ENCODE results near the gene LUZP2. TPM values are rescaled to one million over a fixed set of nuclear protein-coding genes. Genes with fewer than 3 reads are reported as not detected.
A peak's percentile ranks its signal among the peaks of the same experiment; 100 is the strongest.

The LUZP2 gene
- not detected in 2 replicates for total RNA-seq (2014; rRNA removed; shearing (Covaris generic))

DNA sequence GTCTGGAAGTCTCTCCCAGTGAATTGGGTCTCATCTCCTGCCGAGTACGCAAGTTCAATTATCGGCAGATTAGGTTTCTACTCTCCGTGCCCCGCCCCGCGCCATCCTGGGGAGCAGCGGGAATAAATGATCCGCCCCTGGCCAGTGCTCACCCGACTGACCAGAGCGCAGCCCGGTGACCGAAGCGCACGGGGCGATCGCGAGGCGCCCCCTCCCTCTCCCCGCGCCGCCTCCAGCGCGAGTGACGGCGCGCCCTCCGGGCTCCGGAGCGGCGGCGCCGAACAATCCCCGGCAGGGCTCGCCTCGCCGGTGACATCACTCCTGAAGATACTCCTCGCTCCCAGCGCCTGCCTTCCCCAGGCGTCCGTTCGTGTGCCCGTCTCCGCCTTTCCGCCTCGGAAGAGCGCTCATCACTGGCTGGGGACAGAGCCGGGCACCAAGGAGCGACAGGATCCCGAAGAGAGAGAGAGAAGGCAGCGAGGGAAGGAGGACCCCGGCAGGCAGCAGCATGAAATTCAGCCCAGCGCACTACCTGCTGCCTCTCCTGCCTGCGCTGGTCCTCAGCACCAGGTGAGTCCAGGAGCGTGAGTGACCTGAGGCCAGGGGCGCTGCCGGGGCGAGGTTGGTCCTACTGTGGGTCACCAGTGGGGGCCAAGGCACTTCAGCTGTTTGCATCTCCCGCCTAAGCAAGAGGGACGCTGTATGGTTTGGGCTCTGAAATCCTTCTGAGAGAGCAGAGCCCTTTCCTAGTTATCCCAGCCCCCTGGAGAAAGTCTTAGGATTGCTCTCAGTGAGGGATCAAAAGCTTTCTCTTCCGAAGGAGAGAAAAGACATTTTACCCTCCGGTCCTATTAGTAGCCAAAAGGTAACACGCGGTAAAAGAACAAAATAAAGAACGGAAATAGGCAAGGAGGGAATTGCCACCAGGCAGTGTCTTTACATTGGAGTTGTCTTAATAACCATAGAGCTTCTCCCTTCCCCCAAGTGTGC is at the start of gene LUZP2:
LUZP2 (plus strand) TSS at position 318 of the 990 bp plus-strand sequence.
- H3K9me3 ChIP-seq (replicated peaks) = no peaks in the 10 kb centered on the region
- H3K36me3 ChIP-seq = no peaks in the 10 kb centered on the region
- 0 out of 2 replicates have a peak within 1 kb of the TSS, but pooled peaks have one; percentile 4 for H3K4me3 ChIP-seq
- DNase-seq (ENCODE audit: low read depth in 1 of 2, low spot score in 2 of 2) = peak; percentile 1 to 30
- H3K27ac ChIP-seq = no peak within 1 kb of the TSS
- peaks cover 13% of the 10 kb centered on the region for H3K27me3 ChIP-seq (replicated peaks)
- H3K4me1 ChIP-seq (replicated peaks) = no peaks in the 10 kb centered on the region

DNA sequence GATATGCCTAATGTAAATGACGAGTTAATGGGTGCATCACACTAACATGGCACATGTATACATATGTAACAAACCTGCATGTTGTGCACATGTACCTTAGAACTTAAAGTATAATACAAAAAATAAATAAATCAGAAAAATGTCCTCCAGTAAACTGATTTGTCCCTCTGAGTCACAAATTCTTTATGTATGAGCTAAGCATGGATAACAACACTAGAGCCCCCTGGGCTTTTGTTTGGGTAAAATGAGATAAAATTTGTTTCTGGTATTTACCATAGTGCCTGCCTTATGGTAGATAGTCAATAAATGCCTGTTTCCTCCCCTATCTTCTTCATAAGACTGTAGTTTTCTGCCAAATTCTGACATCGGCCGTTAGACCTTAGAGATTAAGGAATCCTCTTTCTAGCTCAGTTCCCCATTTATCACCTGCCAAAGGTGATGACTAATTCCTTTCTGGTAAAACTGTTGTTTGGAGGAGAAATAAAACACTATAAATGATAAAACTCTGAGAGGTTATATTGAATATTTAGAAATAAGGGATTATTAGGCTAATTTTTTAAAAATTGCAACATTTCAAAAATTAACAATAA is 43.6 kb upstream of the LUZP2 start:
- no peak overlapping the region for H3K4me3 ChIP-seq
- H3K36me3 ChIP-seq = no peaks in the 10 kb centered on the region
- no peaks in the 10 kb centered on the region for H3K27me3 ChIP-seq (replicated peaks)
- DNase-seq (ENCODE audit: low read depth in 1 of 2, low spot score in 2 of 2) = no peak
- no peak overlapping the region for H3K27ac ChIP-seq
- H3K9me3 ChIP-seq (replicated peaks) = no peaks in the 10 kb centered on the region
- H3K4me1 ChIP-seq (replicated peaks) = no peaks in the 10 kb centered on the region

DNA sequence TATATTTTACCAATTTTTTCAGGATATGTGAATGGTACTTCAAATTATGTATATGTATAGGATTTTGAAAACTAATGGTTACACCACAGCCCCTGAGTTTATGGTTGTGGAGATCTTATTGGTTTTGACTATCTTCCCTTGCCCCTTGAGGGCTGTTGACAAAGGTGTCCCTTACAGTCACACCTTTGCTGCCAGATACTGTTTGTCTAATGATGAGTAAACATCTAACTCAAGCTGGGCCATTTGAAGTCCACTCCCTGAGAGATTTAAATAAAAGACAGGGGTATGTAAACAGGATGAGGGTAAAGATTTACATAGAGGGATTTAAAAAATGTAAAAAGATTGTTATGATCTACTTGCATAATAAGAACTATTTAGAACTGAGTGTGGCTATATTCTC is 38.9 kb upstream of the LUZP2 start:
- H3K27ac ChIP-seq = no peak overlapping the region
- no peaks in the 10 kb centered on the region for H3K36me3 ChIP-seq
- no peaks in the 10 kb centered on the region for H3K27me3 ChIP-seq (replicated peaks)
- H3K4me3 ChIP-seq = no peak overlapping the region
- no peaks in the 10 kb centered on the region for H3K4me1 ChIP-seq (replicated peaks)
- no peaks in the 10 kb centered on the region for H3K9me3 ChIP-seq (replicated peaks)
- no peak for DNase-seq (ENCODE audit: low read depth in 1 of 2, low spot score in 2 of 2)

DNA sequence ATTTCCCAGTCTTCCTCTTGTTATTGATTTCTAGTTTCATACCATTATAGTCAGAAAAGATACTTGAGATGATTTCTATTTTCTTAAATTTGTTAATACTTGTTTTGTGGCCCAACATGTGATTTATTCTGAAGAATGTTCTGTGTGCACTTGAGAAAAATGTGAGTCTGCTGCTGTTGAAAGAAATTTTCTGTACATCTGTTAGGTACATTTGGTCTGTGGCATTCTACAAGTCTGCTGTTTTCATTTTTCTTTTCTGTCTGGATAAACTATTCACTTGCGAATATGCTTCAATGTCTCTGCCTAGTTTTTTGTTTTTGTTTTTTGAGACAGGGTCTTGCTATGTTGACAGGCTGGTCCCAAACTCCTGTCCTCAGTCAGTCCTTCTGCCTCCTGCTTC is 26.4 kb upstream of the LUZP2 start:
- H3K36me3 ChIP-seq = no peaks in the 10 kb centered on the region
- H3K4me3 ChIP-seq = no peak overlapping the region

DNA sequence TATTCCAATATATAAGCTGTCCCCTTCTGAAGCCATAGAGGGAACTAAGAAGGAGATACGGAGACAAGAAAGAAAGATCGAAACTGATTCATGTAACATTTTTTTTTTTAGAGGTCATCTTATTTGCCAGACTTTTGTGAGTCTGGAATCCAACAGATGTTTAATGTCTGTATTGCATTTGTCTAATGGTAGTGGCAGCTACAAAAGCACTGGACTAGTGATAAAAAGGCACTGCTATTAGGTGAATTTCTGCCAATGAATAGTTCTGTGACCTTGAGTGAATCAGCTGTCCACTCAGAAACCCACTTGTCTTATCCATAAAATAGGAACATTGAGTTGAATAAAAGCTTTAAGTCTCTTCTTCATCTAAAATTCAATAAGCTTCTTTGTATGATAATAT is 25.8 kb upstream of the LUZP2 start:
- DNase-seq (ENCODE audit: low read depth in 1 of 2, low spot score in 2 of 2) = no peak

More for the DNA sequence above, 26.4 kb upstream of the LUZP2 start:
- H3K4me1 ChIP-seq (replicated peaks) = no peaks in the 10 kb centered on the region
- no peaks in the 10 kb centered on the region; the same call in 1 of the 2 replicates for H3K9me3 ChIP-seq (replicated peaks)
- no peak for DNase-seq (ENCODE audit: low read depth in 1 of 2, low spot score in 2 of 2)
- H3K27ac ChIP-seq = no peak overlapping the region
- no peaks in the 10 kb centered on the region for H3K27me3 ChIP-seq (replicated peaks)

DNA sequence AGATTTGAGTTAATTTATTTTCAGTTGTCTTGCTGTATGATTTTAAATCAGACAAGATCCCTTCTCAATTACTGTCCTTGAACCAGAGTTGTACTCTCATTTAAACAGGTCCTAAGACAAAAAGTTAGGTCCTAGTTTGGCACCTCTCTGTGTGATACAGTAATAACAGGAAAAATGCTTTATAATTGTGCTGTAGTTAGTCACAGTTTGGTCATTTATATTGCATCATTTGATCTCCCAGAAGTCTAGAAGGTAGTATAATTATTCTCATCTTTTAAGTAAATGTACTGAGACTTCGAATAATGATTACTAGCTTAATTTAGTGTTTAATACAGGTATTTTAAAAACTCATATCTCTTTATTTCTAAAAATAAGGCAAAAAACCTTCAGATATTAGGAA is 18.1 kb upstream of the LUZP2 start:
- no peaks in the 10 kb centered on the region for H3K9me3 ChIP-seq (replicated peaks)
- H3K4me3 ChIP-seq = no peak overlapping the region
- DNase-seq (ENCODE audit: low read depth in 1 of 2, low spot score in 2 of 2) = no peak
- no peak overlapping the region for H3K27ac ChIP-seq
- H3K27me3 ChIP-seq (replicated peaks) = no peaks in the 10 kb centered on the region
- H3K36me3 ChIP-seq = no peaks in the 10 kb centered on the region
- no peaks in the 10 kb centered on the region for H3K4me1 ChIP-seq (replicated peaks)

More for the DNA sequence above, 25.8 kb upstream of the LUZP2 start:
- H3K27me3 ChIP-seq (replicated peaks) = no peaks in the 10 kb centered on the region
- H3K27ac ChIP-seq = no peak overlapping the region
- no peaks in the 10 kb centered on the region; the same call in 1 of the 2 replicates for H3K9me3 ChIP-seq (replicated peaks)
- H3K4me3 ChIP-seq = no peak overlapping the region
- H3K36me3 ChIP-seq = no peaks in the 10 kb centered on the region
- no peaks in the 10 kb centered on the region for H3K4me1 ChIP-seq (replicated peaks)

DNA sequence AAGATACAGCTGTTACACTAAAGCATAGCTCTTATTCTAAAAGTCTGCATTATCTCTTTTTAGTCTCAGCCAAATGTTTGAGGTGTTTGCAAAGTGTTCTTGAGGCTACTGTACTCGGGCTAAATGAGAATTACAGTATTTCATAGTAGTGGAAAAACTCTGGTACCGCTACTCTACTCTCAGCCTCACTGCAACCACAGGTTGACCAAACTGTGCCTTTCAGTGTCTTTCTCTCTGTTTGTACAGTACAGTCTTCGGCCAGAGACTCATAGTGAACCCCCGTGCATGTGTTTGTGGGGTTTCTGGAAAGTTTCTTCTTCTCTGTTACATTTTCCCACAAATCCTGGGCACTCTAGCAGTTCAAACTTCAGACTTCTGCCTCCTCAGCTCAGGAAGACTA is 7.4 kb upstream of the LUZP2 start:
- Histone ChIP-seq H3K27me3 (replicated peaks) (no peaks in the 10 kb centered on the region), H3K4me3 (no peak overlapping the region), H3K4me1 (replicated peaks) (no peaks in the 10 kb centered on the region), H3K36me3 (no peaks in the 10 kb centered on the region), H3K27ac (no peak overlapping the region), H3K9me3 (replicated peaks) (no peaks in the 10 kb centered on the region; the same call in 1 of the 2 replicates)
- DNase-seq (ENCODE audit: low read depth in 1 of 2, low spot score in 2 of 2) = no peak

DNA sequence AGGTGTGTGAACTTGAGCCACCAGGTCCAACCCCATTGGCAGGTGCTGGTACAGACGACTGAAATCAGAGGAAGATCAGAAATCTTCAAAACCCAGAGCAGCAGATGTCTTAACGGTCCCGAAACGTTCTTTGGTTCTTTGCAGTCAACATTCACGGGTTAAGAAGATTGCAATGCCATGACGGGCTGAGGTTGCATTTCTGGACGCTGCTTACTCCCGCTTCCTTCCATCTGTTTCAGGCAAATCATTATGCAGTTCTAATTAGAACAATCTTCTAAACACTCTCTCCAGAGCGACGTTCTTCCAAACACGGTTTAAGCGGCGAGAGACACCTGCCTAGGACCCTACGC is 492 bp upstream of the LUZP2 start:
- Histone ChIP-seq H3K4me1 (replicated peaks) (no peaks in the 10 kb centered on the region), H3K9me3 (replicated peaks) (no peaks in the 10 kb centered on the region), H3K4me3 (no peak overlapping the region), H3K36me3 (no peaks in the 10 kb centered on the region), H3K27ac (no peak overlapping the region), H3K27me3 (replicated peaks) (peaks cover 13% of the 10 kb centered on the region)
- DNase-seq (ENCODE audit: low read depth in 1 of 2, low spot score in 2 of 2) = no peak

DNA sequence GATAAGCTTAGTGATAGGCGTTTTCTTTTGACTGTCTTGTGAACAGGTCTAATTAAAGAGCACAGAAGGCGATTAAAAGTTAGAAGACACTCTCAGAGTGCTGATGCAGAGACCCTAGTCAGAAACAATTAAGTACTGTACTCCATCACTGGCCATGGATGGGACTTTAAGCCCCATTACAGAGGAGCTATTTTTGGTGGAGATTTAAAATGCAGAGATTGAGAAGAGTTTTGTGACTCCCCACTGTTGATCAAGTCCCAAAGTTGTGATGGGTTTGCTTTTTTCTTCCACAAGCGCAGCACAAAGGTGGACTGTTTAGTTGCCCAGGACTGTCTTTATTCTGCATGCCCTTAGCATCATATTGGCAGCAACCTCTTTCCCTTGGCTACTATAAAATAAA is 978 bp downstream of the LUZP2 start:
- Histone ChIP-seq H3K9me3 (replicated peaks) (no peaks in the 10 kb centered on the region), H3K36me3 (no peaks in the 10 kb centered on the region), H3K27me3 (replicated peaks) (peaks cover 13% of the 10 kb centered on the region), H3K27ac (no peak overlapping the region), H3K4me3 (no peak overlapping the region), H3K4me1 (replicated peaks) (no peaks in the 10 kb centered on the region)
- DNase-seq (ENCODE audit: low read depth in 1 of 2, low spot score in 2 of 2) = no peak

DNA sequence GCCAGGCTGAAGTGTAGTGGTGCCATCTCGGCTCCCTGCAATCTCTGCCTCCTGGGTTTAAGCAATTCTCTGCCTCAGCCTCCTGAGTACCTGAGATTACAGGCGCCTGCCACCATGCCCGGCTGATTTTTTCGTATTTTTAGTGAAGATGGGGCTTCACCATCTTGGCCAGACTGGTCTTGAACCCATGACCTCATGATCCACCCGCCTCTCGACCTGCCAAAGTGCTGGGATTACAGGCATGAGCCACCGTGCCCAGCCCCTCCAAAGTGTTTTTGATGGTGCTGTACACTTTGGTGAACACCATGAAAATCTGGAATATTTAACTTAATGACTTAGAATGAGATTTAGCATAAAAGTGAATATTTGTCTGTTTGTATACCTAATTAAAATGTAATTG is 5.6 kb downstream of the LUZP2 start:
- Histone ChIP-seq H3K9me3 (replicated peaks) (no peaks in the 10 kb centered on the region), H3K27ac (no peak overlapping the region), H3K4me3 (no peak overlapping the region), H3K36me3 (no peaks in the 10 kb centered on the region), H3K4me1 (replicated peaks) (no peaks in the 10 kb centered on the region), H3K27me3 (replicated peaks) (peaks cover 4% of the 10 kb centered on the region; the same call in 1 of the 2 replicates)
- no peak for DNase-seq (ENCODE audit: low read depth in 1 of 2, low spot score in 2 of 2)

DNA sequence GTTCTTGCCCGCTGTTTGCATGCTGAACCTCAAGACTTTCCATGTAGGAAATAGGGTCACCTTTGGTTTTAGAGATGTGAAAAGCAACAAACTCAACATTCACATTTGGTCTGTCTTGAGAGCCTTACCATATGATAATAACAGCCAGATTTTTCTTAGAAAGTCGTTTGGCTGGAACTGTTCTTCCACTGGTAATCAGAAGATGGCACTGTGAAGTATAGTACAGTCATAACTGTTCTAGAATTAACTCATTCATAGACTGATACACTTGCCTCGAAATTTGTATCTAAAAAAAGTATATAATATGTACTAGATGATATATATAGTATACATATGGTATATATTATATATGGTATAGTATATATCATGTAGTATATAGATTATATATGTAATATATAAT is 12.3 kb downstream of the LUZP2 start:
- H3K36me3 ChIP-seq = no peaks in the 10 kb centered on the region
- no peak for DNase-seq (ENCODE audit: low read depth in 1 of 2, low spot score in 2 of 2)

DNA sequence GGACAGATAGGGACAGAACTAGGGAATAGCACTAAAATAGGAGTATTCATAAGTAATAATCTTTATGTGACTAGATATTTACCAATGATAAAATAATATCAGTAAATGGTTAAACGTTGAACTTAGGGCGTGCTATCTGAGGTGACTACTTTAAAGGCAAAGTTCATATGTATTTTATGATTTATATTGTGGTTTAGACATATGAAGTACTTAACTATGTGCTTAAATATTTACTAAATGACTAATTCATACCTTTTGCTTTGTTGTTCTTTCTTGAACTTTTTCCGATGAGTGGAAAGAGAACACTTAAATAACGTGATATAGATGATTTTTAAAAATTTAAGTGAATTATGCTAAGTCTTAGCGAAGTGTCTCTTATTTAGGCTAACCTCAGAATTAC is 14.7 kb downstream of the LUZP2 start:
- Histone ChIP-seq H3K9me3 (replicated peaks) (no peaks in the 10 kb centered on the region), H3K36me3 (no peaks in the 10 kb centered on the region), H3K27ac (no peak overlapping the region), H3K4me3 (no peak overlapping the region), H3K27me3 (replicated peaks) (no peaks in the 10 kb centered on the region), H3K4me1 (replicated peaks) (no peaks in the 10 kb centered on the region)
- no peak for DNase-seq (ENCODE audit: low read depth in 1 of 2, low spot score in 2 of 2)

More for the DNA sequence above, 12.3 kb downstream of the LUZP2 start:
- Histone ChIP-seq H3K27ac (no peak overlapping the region), H3K4me1 (replicated peaks) (no peaks in the 10 kb centered on the region), H3K27me3 (replicated peaks) (no peaks in the 10 kb centered on the region), H3K4me3 (no peak overlapping the region), H3K9me3 (replicated peaks) (no peaks in the 10 kb centered on the region)

DNA sequence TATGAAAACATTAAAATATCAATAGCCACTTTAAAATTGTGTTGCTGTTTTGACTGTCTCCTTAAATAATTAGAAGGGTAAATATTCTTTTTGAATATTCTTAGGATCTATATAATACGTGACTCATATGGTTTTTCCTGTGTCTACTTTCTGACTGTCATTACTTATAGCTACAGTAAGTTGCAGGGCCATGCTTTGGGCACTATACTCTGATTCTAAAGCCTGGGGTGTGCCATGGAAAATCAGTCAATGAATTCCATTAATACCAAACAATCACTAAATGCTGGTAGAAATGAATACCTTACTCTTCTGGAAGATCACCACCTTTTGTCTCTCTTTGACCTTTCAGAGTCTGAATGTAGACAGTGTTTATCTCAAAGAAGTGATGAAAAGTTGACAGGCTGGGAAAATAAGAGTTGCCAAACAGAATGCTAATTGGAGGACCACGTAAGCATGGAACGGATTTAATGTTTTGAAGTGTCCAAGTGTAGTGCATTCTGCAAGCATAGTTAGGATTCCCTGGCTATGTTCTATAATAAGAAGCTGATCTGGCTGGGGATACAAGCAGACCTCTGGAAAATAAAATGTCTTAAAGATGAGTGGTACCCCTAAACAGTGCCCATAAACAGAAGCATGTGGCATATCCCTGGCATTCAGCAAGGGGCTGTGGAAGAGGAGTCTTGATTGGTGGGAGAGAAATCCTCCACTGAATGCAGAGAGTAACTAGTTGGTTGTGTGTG is 16.8 kb downstream of the LUZP2 start:
- Histone ChIP-seq H3K27ac (no peak overlapping the region), H3K9me3 (replicated peaks) (no peaks in the 10 kb centered on the region), H3K27me3 (replicated peaks) (no peaks in the 10 kb centered on the region), H3K4me1 (replicated peaks) (no peaks in the 10 kb centered on the region), H3K4me3 (no peak overlapping the region), H3K36me3 (no peaks in the 10 kb centered on the region)
- no peak for DNase-seq (ENCODE audit: low read depth in 1 of 2, low spot score in 2 of 2)

DNA sequence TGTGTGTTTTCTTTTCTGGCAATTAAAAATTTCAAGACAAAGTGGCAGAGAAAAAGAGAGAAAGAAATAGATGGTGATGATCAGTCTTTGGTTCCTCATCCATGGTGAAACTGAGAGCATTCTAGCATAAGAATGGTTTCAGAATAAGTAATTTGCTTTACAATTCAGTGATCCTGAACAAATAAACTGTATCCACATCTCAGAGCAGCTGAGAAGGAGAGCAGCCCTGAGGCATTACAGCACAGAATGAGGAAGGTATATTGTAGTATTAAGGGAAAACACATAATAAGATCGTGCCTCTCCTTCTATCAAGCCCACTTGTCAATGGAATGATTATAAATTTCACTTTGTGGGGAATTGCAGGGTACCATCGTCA is 17.4 kb downstream of the LUZP2 start:
- Histone ChIP-seq H3K4me1 (replicated peaks) (no peaks in the 10 kb centered on the region), H3K4me3 (no peak overlapping the region), H3K9me3 (replicated peaks) (no peaks in the 10 kb centered on the region), H3K27ac (no peak overlapping the region), H3K36me3 (no peaks in the 10 kb centered on the region), H3K27me3 (replicated peaks) (no peaks in the 10 kb centered on the region)
- no peak for DNase-seq (ENCODE audit: low read depth in 1 of 2, low spot score in 2 of 2)
